ENCODE results near the gene BMP6.

The BMP6 gene

GRCh38 chr6:7727946-7728854 is 2.3 kb downstream of the BMP6 start:
- Histone ChIP-seq H3K27ac (ENCODE audit: low read depth, low read length) (no peak overlapping the region), H3K4ac (ENCODE audit: low read depth, low read length) (no peak overlapping the region), H2AK5ac (ENCODE audit: low read length) (no peak overlapping the region), H4K91ac (ENCODE audit: low read depth, low read length) (no peak overlapping the region), H3K79me2 (ENCODE audit: control insufficient read depth, insufficient read depth, low read length, poor library complexity) (no peaks in the 10 kb centered on the region), H2AFZ (ENCODE audit: insufficient read depth, low read length, poor library complexity) (no peak overlapping the region), H3K14ac (ENCODE audit: low read length) (no peak overlapping the region), H3K9me3 (ENCODE audit: insufficient read depth, low read depth, low read length) (peaks cover 2% of the 10 kb centered on the region), H3K79me1 (ENCODE audit: low read length) (no peaks in the 10 kb centered on the region), H3K9ac (ENCODE audit: low read length) (no peak overlapping the region), H3K36me3 (ENCODE audit: control insufficient read depth in 1 of 2, insufficient read depth in 2 of 2, low read length in 2 of 2) (no peaks in the 10 kb centered on the region), H2BK120ac (ENCODE audit: insufficient read depth, low read length, poor library complexity) (no peak overlapping the region), H4K8ac (ENCODE audit: low read depth, low read length) (no peak overlapping the region), H3K4me1 (ENCODE audit: control insufficient read depth in 1 of 2, insufficient read depth in 2 of 2, low read length in 2 of 2) (peaks cover 21 to 23% of the 10 kb centered on the region in 2 experiments), H3K27me3 (ENCODE audit: insufficient read depth, low read length) (peaks cover 44% of the 10 kb centered on the region), H2BK5ac (ENCODE audit: low read depth, low read length, poor library complexity) (no peak overlapping the region), H3K23ac (ENCODE audit: low read length) (no peak overlapping the region), H3K4me3 (ENCODE audit: low read depth, low read length) (no peak overlapping the region), H3K4me2 (ENCODE audit: low read length) (peak overlapping the region; percentile 72), H3K18ac (ENCODE audit: low read length) (no peak overlapping the region), H4K12ac (ENCODE audit: low read depth, low read length) (no peak overlapping the region), H2BK12ac (ENCODE audit: low read length) (no peak overlapping the region)
- no CpG with 5 or more reads among the region's 45 CpGs for WGBS (ENCODE audit: extremely low coverage, insufficient coverage, insufficient read length)
- peak in 1 of 2 donors; percentile 26 for DNase-seq

- no peak overlapping the region for H3K9ac ChIP-seq (ENCODE audit: low read length)
- H3K23ac ChIP-seq (ENCODE audit: low read length) = no peak overlapping the region
- no peaks in the 10 kb centered on the region for H3K79me2 ChIP-seq (ENCODE audit: control insufficient read depth, insufficient read depth, low read length, poor library complexity)
- H3K36me3 ChIP-seq (ENCODE audit: control insufficient read depth in 1 of 2, insufficient read depth in 2 of 2, low read length in 2 of 2) = no peaks in the 10 kb centered on the region
- H3K4me2 ChIP-seq (ENCODE audit: low read length) = peak overlapping the region; percentile 72
- H4K8ac ChIP-seq (ENCODE audit: low read depth, low read length) = no peak overlapping the region
- no peak overlapping the region for H2AK5ac ChIP-seq (ENCODE audit: low read length)
- WGBS (ENCODE audit: extremely low coverage, insufficient coverage, insufficient read length) = no CpG with 5 or more reads among the region's 14 CpGs
- H3K4ac ChIP-seq (ENCODE audit: low read depth, low read length) = no peak overlapping the region
- no peak overlapping the region for H2BK120ac ChIP-seq (ENCODE audit: insufficient read depth, low read length, poor library complexity)
- H3K27me3 ChIP-seq (ENCODE audit: insufficient read depth, low read length) = peaks cover 44% of the 10 kb centered on the region
- H2BK12ac ChIP-seq (ENCODE audit: low read length) = no peak overlapping the region
- no peak overlapping the region for H4K12ac ChIP-seq (ENCODE audit: low read depth, low read length)
- H2AFZ ChIP-seq (ENCODE audit: insufficient read depth, low read length, poor library complexity) = no peak overlapping the region
- no peak overlapping the region for H3K18ac ChIP-seq (ENCODE audit: low read length)
- no peaks in the 10 kb centered on the region for H3K79me1 ChIP-seq (ENCODE audit: low read length)
- H3K4me3 ChIP-seq (ENCODE audit: low read depth, low read length) = no peak overlapping the region
- no peak overlapping the region for H3K27ac ChIP-seq (ENCODE audit: low read depth, low read length)
- DNase-seq = no peak
- H3K4me1 ChIP-seq (ENCODE audit: control insufficient read depth in 1 of 2, insufficient read depth in 2 of 2, low read length in 2 of 2) = peaks cover 21 to 23% of the 10 kb centered on the region in 2 experiments
- H2BK5ac ChIP-seq (ENCODE audit: low read depth, low read length, poor library complexity) = no peak overlapping the region
- H3K14ac ChIP-seq (ENCODE audit: low read length) = no peak overlapping the region
- peaks cover 2% of the 10 kb centered on the region for H3K9me3 ChIP-seq (ENCODE audit: insufficient read depth, low read depth, low read length)
- no peak overlapping the region for H4K91ac ChIP-seq (ENCODE audit: low read depth, low read length)
Measured at GRCh38 chr6:7728855-7729590, 3.1 kb downstream of the BMP6 start.

- DNase-seq = peak in 1 of 2 donors; percentile 28
Measured at GRCh38 chr6:7730001-7730783, 4.3 kb downstream of the BMP6 start.

GRCh38 chr6:7730784-7731227 is 4.9 kb downstream of the BMP6 start:
- Histone ChIP-seq H3K9ac (ENCODE audit: low read length) (no peak overlapping the region), H3K4me3 (ENCODE audit: low read depth, low read length) (no peak overlapping the region), H4K91ac (ENCODE audit: low read depth, low read length) (no peak overlapping the region), H2AK5ac (ENCODE audit: low read length) (no peak overlapping the region), H4K12ac (ENCODE audit: low read depth, low read length) (no peak overlapping the region), H3K23ac (ENCODE audit: low read length) (no peak overlapping the region), H2BK120ac (ENCODE audit: insufficient read depth, low read length, poor library complexity) (no peak overlapping the region), H3K9me3 (ENCODE audit: insufficient read depth, low read depth, low read length) (peaks cover 2% of the 10 kb centered on the region), H3K4me2 (ENCODE audit: low read length) (no peak overlapping the region), H2BK5ac (ENCODE audit: low read depth, low read length, poor library complexity) (no peak overlapping the region), H4K8ac (ENCODE audit: low read depth, low read length) (no peak overlapping the region), H3K27me3 (ENCODE audit: insufficient read depth, low read length) (peaks cover 33% of the 10 kb centered on the region), H3K27ac (ENCODE audit: low read depth, low read length) (no peak overlapping the region), H3K4me1 (ENCODE audit: control insufficient read depth in 1 of 2, insufficient read depth in 2 of 2, low read length in 2 of 2) (peaks cover 21 to 23% of the 10 kb centered on the region in 2 experiments), H3K14ac (ENCODE audit: low read length) (no peak overlapping the region), H3K4ac (ENCODE audit: low read depth, low read length) (no peak overlapping the region), H3K36me3 (ENCODE audit: control insufficient read depth in 1 of 2, insufficient read depth in 2 of 2, low read length in 2 of 2) (no peaks in the 10 kb centered on the region), H3K18ac (ENCODE audit: low read length) (no peak overlapping the region), H2AFZ (ENCODE audit: insufficient read depth, low read length, poor library complexity) (no peak overlapping the region), H3K79me2 (ENCODE audit: control insufficient read depth, insufficient read depth, low read length, poor library complexity) (no peaks in the 10 kb centered on the region), H2BK12ac (ENCODE audit: low read length) (no peak overlapping the region), H3K79me1 (ENCODE audit: low read length) (no peaks in the 10 kb centered on the region)
- peak; percentile 68 to 83 for DNase-seq
- WGBS (ENCODE audit: extremely low coverage, insufficient coverage, insufficient read length) = no CpG with 5 or more reads among the region's 10 CpGs

More at GRCh38 chr6:7730001-7730783, 4.3 kb downstream of the BMP6 start:
- Histone ChIP-seq H2BK120ac (ENCODE audit: insufficient read depth, low read length, poor library complexity) (no peak overlapping the region), H3K79me2 (ENCODE audit: control insufficient read depth, insufficient read depth, low read length, poor library complexity) (no peaks in the 10 kb centered on the region), H3K9ac (ENCODE audit: low read length) (no peak overlapping the region), H3K14ac (ENCODE audit: low read length) (no peak overlapping the region), H3K27ac (ENCODE audit: low read depth, low read length) (no peak overlapping the region), H3K4me3 (ENCODE audit: low read depth, low read length) (no peak overlapping the region), H3K23ac (ENCODE audit: low read length) (no peak overlapping the region), H2BK5ac (ENCODE audit: low read depth, low read length, poor library complexity) (no peak overlapping the region), H3K4me1 (ENCODE audit: control insufficient read depth in 1 of 2, insufficient read depth in 2 of 2, low read length in 2 of 2) (peaks cover 21 to 23% of the 10 kb centered on the region in 2 experiments), H3K18ac (ENCODE audit: low read length) (no peak overlapping the region), H3K4ac (ENCODE audit: low read depth, low read length) (no peak overlapping the region), H3K9me3 (ENCODE audit: insufficient read depth, low read depth, low read length) (peaks cover 2% of the 10 kb centered on the region), H4K12ac (ENCODE audit: low read depth, low read length) (no peak overlapping the region), H4K8ac (ENCODE audit: low read depth, low read length) (no peak overlapping the region), H3K4me2 (ENCODE audit: low read length) (no peak overlapping the region), H3K79me1 (ENCODE audit: low read length) (no peaks in the 10 kb centered on the region), H3K27me3 (ENCODE audit: insufficient read depth, low read length) (peaks cover 36% of the 10 kb centered on the region), H3K36me3 (ENCODE audit: control insufficient read depth in 1 of 2, insufficient read depth in 2 of 2, low read length in 2 of 2) (no peaks in the 10 kb centered on the region), H2AK5ac (ENCODE audit: low read length) (no peak overlapping the region), H2AFZ (ENCODE audit: insufficient read depth, low read length, poor library complexity) (no peak overlapping the region), H2BK12ac (ENCODE audit: low read length) (no peak overlapping the region), H4K91ac (ENCODE audit: low read depth, low read length) (no peak overlapping the region)
- WGBS (ENCODE audit: extremely low coverage, insufficient coverage, insufficient read length) = no CpG with 5 or more reads among the region's 5 CpGs

Data from trophoblast cell (in vitro differentiated cells and primary cell).